Panc1 (cell line): ENCODE measurements around the gene CAMKK1. TPM values are rescaled to one million over a fixed set of nuclear protein-coding genes. Genes with fewer than 3 reads are reported as not detected.

Source experiments
- ATAC-seq: fragments of 200-7000 bp; cut with Tn5 transposase; 2 replicates; pipeline ENCODE4 v1.9.1; 2020; ENCODE audit warnings: mild to moderate bottlenecking, moderate library complexity
- BruUV-seq: library from RNA; stranded (reverse); fragments of 400-500 nt; replicated peaks from 2 replicates; lab custom pipeline; 2021; lab: Mats Ljungman, UMichigan
- CTCF ChIA-PET: fragments of 300-600 bp; sonication (Branson Sonifier 250); formaldehyde crosslinking; loops from one replicate; lab custom pipeline; 2022; ENCODE audit warnings: antibody characterized with exemption; lab: Charles Lee
- POLR2A ChIA-PET: fragments of 300-600 bp; sonication (Branson Sonifier 250); formaldehyde crosslinking; loops from one replicate; lab custom pipeline; 2022; ENCODE audit warnings: antibody characterized with exemption; lab: Charles Lee
- DNase-seq: peaks from one replicate; pipeline ENCODE4 v3.0.0-alpha.2; 2010; ENCODE audit warnings: low read depth, low spot score
- H3K27ac ChIP-seq: 2 replicates; pipeline ENCODE4 v1.5.1; 2011; ENCODE audit warnings: mild to moderate bottlenecking, low read length, inconsistent platforms
- H3K27me3 ChIP-seq: fragments of 200-500 bp; sonication (Bioruptor generic); 2 replicates; pipeline ENCODE4 v1.6.0; 2014; ENCODE audit warnings: low read length, inconsistent platforms; ENCODE audit not compliant: control insufficient read depth, insufficient read depth
- H3K36me3 ChIP-seq: fragments of 200-500 bp; sonication (Bioruptor generic); 2 replicates; pipeline ENCODE4 v1.5.1; 2014; ENCODE audit warnings: inconsistent platforms, mild to moderate bottlenecking, low read length, moderate library complexity; ENCODE audit not compliant: control insufficient read depth, insufficient read depth
- H3K4me1 ChIP-seq: 2 replicates; pipeline ENCODE4 v1.5.1; 2011; ENCODE audit warnings: inconsistent platforms, mild to moderate bottlenecking, low read length, moderate library complexity; ENCODE audit not compliant: control insufficient read depth, insufficient read depth
- H3K4me3 ChIP-seq, 2 experiments: 2 replicates each; pipeline ENCODE4 v1.5.1; 2011 to 2012; ENCODE audit warnings: low read depth in 2 of 2, low read length in 2 of 2, mild to moderate bottlenecking in 2 of 2, inconsistent platforms in 1 of 2, moderate library complexity in 1 of 2
- H3K9me3 ChIP-seq: fragments of 200-500 bp; sonication (Bioruptor generic); 2 replicates; pipeline ENCODE4 v1.5.1; 2014; ENCODE audit warnings: low read depth, mild to moderate bottlenecking, inconsistent platforms, low read length, moderate library complexity; ENCODE audit not compliant: control insufficient read depth, insufficient read depth
- CTCF ChIP-seq: fragments of 450-650 bp; IDR thresholded peaks from 2 replicates; pipeline ENCODE4 v1.5.1; 2017; ENCODE audit warnings: mild to moderate bottlenecking
- POLR2AphosphoS5 ChIP-seq: IDR thresholded peaks from 2 replicates; pipeline ENCODE4 v1.6.1; 2012; ENCODE audit warnings: mild to moderate bottlenecking, low read depth, low read length, moderate library complexity
- REST ChIP-seq, 2 experiments: IDR thresholded peaks; 2 replicates each; pipeline ENCODE4 v1.6.1; 2011 to 2012; ENCODE audit warnings: low read depth in 2 of 2, control low read depth in 1 of 2, low read length in 1 of 2, mild to moderate bottlenecking in 1 of 2, moderate library complexity in 1 of 2; ENCODE audit not compliant: insufficient read depth in 1 of 2
- SIN3A ChIP-seq: IDR thresholded peaks from 2 replicates; pipeline ENCODE4 v1.6.1; 2012; ENCODE audit warnings: low read depth, mild to moderate bottlenecking, low read length, moderate library complexity, borderline replicate concordance; ENCODE audit not compliant: insufficient read depth
- TCF7L2 ChIP-seq: IDR thresholded peaks from 2 replicates; pipeline ENCODE4 v1.6.1; 2011; ENCODE audit warnings: mild to moderate bottlenecking, low read depth, low read length, inconsistent platforms
- in situ Hi-C: cut with HindIII; loops from 2 replicates; pipeline ENCODE4 v1.10.0; 2016; ENCODE audit warnings: low sequenced_read_pairs, low pct_unique_long_range_greater_than_20kb
- intact Hi-C: fragments of 100-400 bp; cut with micrococcal nuclease; formaldehyde crosslinking; loops from one replicate; pipeline ENCODE4 v1.10.0; 2022; ENCODE audit not compliant: unreplicated experiment
- total RNA-seq: library from RNA; stranded (reverse); gene quantifications from one replicate; pipeline ENCODE4 v1.2.1, GENCODE V29; 2021; ENCODE audit not compliant: unreplicated experiment

Gene CAMKK1
- total RNA-seq, 1 experiment from 2014 or later, result 6.7 TPM

- BruUV-seq, result no TSS peak
- Histone ChIP-seq H3K27me3 (no peaks in the 10 kb centered on the region), H3K36me3 (no peaks in the 10 kb centered on the region; the same call in 1 of the 2 replicates), H3K4me1 (peaks cover 56% of the 10 kb centered on the region), H3K9me3 (no peaks in the 10 kb centered on the region), H3K27ac (peak overlapping the region; percentile 77), H3K4me3 (peak overlapping the region in 1 of 2 experiments; percentile 4; a peak in 1 of 4 replicates)
- CTCF ChIA-PET, result no interaction called here
- no peak for DNase-seq
- intact Hi-C loops, result no loop called here
- no peak for ATAC-seq
- POLR2A ChIA-PET, result no interaction called here
- in situ Hi-C loops, result no loop called here
- TF ChIP-seq TCF7L2 (no peak), CTCF (no peak), SIN3A (no peak), REST (IDR thresholded peaks at IDR 0.05; ENCODE audit: insufficient read depth in 1 of 2, low read depth in 2 of 2, low read length in 1 of 2) (no peak), POLR2AphosphoS5 (no peak)
Observed at GRCh38 chr17:3889325-3890012, 3.4 kb downstream of the CAMKK1 start.

GRCh38 chr17:3888343-3889171 lies 4.3 kb downstream of the CAMKK1 start:
- ATAC-seq (peak; percentile 37), DNase-seq (no peak)
- no peaks in the 10 kb centered on the region for H3K27me3 ChIP-seq
- peak overlapping the region; percentile 77 for H3K27ac ChIP-seq
- TF ChIP-seq SIN3A, result no peak
- no peak for TF ChIP-seq CTCF
- ChIA-PET CTCF (no interaction called here), POLR2A (no interaction called here)
- no peaks in the 10 kb centered on the region for H3K9me3 ChIP-seq
- in situ Hi-C loops (no loop called here), intact Hi-C loops (no loop called here)
- no TSS peak for BruUV-seq
- peaks cover 56% of the 10 kb centered on the region for H3K4me1 ChIP-seq
- peak overlapping the region in 1 of 2 experiments; percentile 11; a peak in 1 of 4 replicates for H3K4me3 ChIP-seq
- H3K36me3 ChIP-seq, result no peaks in the 10 kb centered on the region; the same call in 1 of the 2 replicates
